Measurements from ENCODE around the gene NEU3.

- TF ChIP-seq CTCF (IDR thresholded peaks at IDR 0.05) (no peak), ZFX (IDR thresholded peaks at IDR 0.05; ENCODE audit: borderline replicate concordance) (no peak)
Observed at GRCh38 chr11:75033916-75034315, 45.2 kb downstream of the NEU3 start.

All from 22Rv1 (cell line).